WTC11 (cell line): ENCODE data around the gene GABRR1. TPM values are rescaled to one million over a fixed set of nuclear protein-coding genes. Genes with fewer than 3 reads are reported as not detected.

Experiments
- ATAC-seq: fragments of 200-7000 bp; cut with Tn5 transposase; 2 replicates; pipeline ENCODE4 v1.10.0; 2021; ENCODE audit warnings: mild to moderate bottlenecking, moderate library complexity
- CTCF ChIA-PET: fragments of 300-600 bp; sonication (Branson Sonifier 250); formaldehyde crosslinking; loops from one replicate; lab custom pipeline; 2021; ENCODE audit warnings: antibody characterized with exemption; lab: Charles Lee
- POLR2A ChIA-PET: fragments of 350-600 bp; sonication (Branson Sonifier 250); formaldehyde crosslinking; loops from one replicate; lab custom pipeline; 2021; ENCODE audit warnings: antibody characterized with exemption; lab: Charles Lee
- DNase-seq: peaks from one replicate; pipeline ENCODE4 v3.0.0; 2021; ENCODE audit warnings: low spot score
- H3K27ac Mint-ChIP-seq: 2 replicates; pipeline ENCODE4 v1.8.0; 2021; ENCODE audit warnings: mixed read lengths
- H3K27me3 Mint-ChIP-seq: 2 replicates; pipeline ENCODE4 v1.8.0; 2021; ENCODE audit warnings: low read depth, mild to moderate bottlenecking, moderate library complexity, mixed read lengths
- H3K36me3 Mint-ChIP-seq: 2 replicates; pipeline ENCODE4 v1.8.0; 2021; ENCODE audit warnings: mixed read lengths
- H3K4me1 Mint-ChIP-seq: 2 replicates; pipeline ENCODE4 v1.8.0; 2022; ENCODE audit warnings: mixed read lengths
- H3K4me3 Mint-ChIP-seq: 2 replicates; pipeline ENCODE4 v1.8.0; 2021; ENCODE audit warnings: mild to moderate bottlenecking, moderate library complexity, mixed read lengths
- H3K9me3 Mint-ChIP-seq: 2 replicates; pipeline ENCODE4 v1.8.0; 2021; ENCODE audit warnings: mixed read lengths
- CDX4 ChIP-seq: fragments of 250-450 bp; sonication (Bioruptor Pico); IDR thresholded peaks from 2 replicates; pipeline ENCODE4 v1.9.0; 2021; ENCODE audit warnings: moderate library complexity, mild to moderate bottlenecking, inconsistent platforms, borderline replicate concordance
- CREB1 ChIP-seq: sonication (generic); formaldehyde crosslinking; IDR thresholded peaks from 2 replicates; pipeline ENCODE4 v1.8.0; 2023; ENCODE audit warnings: mild to moderate bottlenecking, missing genetic modification reagents
- JUN ChIP-seq: sonication (generic); formaldehyde crosslinking; IDR thresholded peaks from 2 replicates; pipeline ENCODE4 v1.8.0; 2023; ENCODE audit warnings: mild to moderate bottlenecking, missing genetic modification reagents
- MAX ChIP-seq: sonication (generic); formaldehyde crosslinking; IDR thresholded peaks from 2 replicates; pipeline ENCODE4 v1.8.0; 2022; ENCODE audit warnings: mild to moderate bottlenecking, missing genetic modification reagents
- MYBL2 ChIP-seq: sonication (generic); formaldehyde crosslinking; IDR thresholded peaks from 2 replicates; pipeline ENCODE4 v1.8.1; 2023; ENCODE audit warnings: mild to moderate bottlenecking, moderate library complexity, missing genetic modification reagents
- OVOL2 ChIP-seq: fragments of 250-450 bp; sonication (Bioruptor Pico); IDR thresholded peaks from 2 replicates; pipeline ENCODE4 v1.9.0; 2021; ENCODE audit warnings: mild to moderate bottlenecking, borderline replicate concordance
- RELA ChIP-seq: sonication (generic); formaldehyde crosslinking; IDR thresholded peaks from 2 replicates; pipeline ENCODE4 v1.8.1; 2022; ENCODE audit warnings: missing genetic modification reagents, mild to moderate bottlenecking, borderline replicate concordance
- SMAD4 ChIP-seq: sonication (generic); formaldehyde crosslinking; IDR thresholded peaks from 2 replicates; pipeline ENCODE4 v1.8.0; 2022; ENCODE audit warnings: mild to moderate bottlenecking, missing genetic modification reagents
- TCF7 ChIP-seq: sonication (generic); formaldehyde crosslinking; IDR thresholded peaks from 2 replicates; pipeline ENCODE4 v1.8.0; 2022; ENCODE audit warnings: mild to moderate bottlenecking, low read depth, missing genetic modification reagents, moderate library complexity
- ZBTB21 ChIP-seq: sonication (generic); formaldehyde crosslinking; IDR thresholded peaks from 2 replicates; pipeline ENCODE4 v1.8.1; 2023; ENCODE audit warnings: mild to moderate bottlenecking, missing genetic modification reagents, borderline replicate concordance
- ZNF232 ChIP-seq: sonication (generic); formaldehyde crosslinking; IDR thresholded peaks from 2 replicates; pipeline ENCODE4 v1.8.0; 2022; ENCODE audit warnings: mild to moderate bottlenecking, missing genetic modification reagents
- ZNF317 ChIP-seq: sonication (generic); formaldehyde crosslinking; IDR thresholded peaks from 2 replicates; pipeline ENCODE4 v1.8.1; 2023; ENCODE audit warnings: low read depth, mild to moderate bottlenecking, moderate library complexity, missing genetic modification reagents, borderline replicate concordance
- ZNF671 ChIP-seq: fragments of 250-450 bp; sonication (Bioruptor Pico); IDR thresholded peaks from 2 replicates; pipeline ENCODE4 v1.8.0; 2021; ENCODE audit warnings: mild to moderate bottlenecking
- total RNA-seq: library from RNA; stranded (reverse); gene quantifications from 3 replicates; pipeline ENCODE4 v1.2.3, GENCODE V29; 2021
- TF ChIP-seq, protein P1 (sequence below): fragments of 250-450 bp; sonication (Bioruptor Pico); IDR thresholded peaks from 2 replicates; pipeline ENCODE4 v2.1.2; 2022; ENCODE audit warnings: mild to moderate bottlenecking, moderate library complexity
- TF ChIP-seq, protein P2 (sequence below): sonication (generic); formaldehyde crosslinking; IDR thresholded peaks from 2 replicates; pipeline ENCODE4 v1.8.1; 2023; ENCODE audit warnings: mild to moderate bottlenecking, missing genetic modification reagents
- TF ChIP-seq, protein P3 (sequence below): sonication (generic); formaldehyde crosslinking; IDR thresholded peaks from 2 replicates; pipeline ENCODE4 v1.8.0; 2022; ENCODE audit warnings: mild to moderate bottlenecking, missing genetic modification reagents

GABRR1 gene
- total RNA-seq, 1 experiment from 2014 or later, result 0.24 TPM

DNA sequence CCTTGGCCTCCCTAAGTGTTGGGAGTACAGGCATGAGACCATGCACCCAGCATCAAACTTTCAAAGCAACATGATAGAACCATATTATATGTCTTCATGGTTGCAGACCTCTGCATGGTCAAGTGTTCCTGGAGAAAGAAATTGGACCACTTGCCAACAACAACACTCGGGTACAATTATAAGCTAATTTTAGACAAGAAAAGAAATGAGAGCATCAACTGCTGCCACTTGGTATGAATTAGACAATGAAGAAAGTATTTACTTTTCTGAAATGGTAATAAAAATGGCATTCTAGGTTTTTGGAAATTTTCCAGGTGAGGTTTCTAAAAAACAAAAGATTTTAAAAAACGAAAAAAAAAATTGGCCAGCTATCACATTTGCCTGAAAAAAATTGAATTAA lies 79.0 kb downstream of the GABRR1 start:
- ChIA-PET CTCF (interaction anchor here (1.0 kb wide), 1 partner anchor 234 kb away, joined by 3 read pairs; no protein-coding TSS in a partner anchor), POLR2A (no interaction called here)
- no peaks in the 10 kb centered on the region for H3K9me3 Mint-ChIP-seq
- DNase-seq (no peak), ATAC-seq (no peak)
- H3K36me3 Mint-ChIP-seq, result no peaks in the 10 kb centered on the region
- no peak overlapping the region for H3K27ac Mint-ChIP-seq
- peaks cover 98% of the 10 kb centered on the region for H3K27me3 Mint-ChIP-seq
- H3K4me1 Mint-ChIP-seq, result peaks cover 13% of the 10 kb centered on the region
- H3K4me3 Mint-ChIP-seq, result no peak overlapping the region
- TF ChIP-seq, protein P1, sequence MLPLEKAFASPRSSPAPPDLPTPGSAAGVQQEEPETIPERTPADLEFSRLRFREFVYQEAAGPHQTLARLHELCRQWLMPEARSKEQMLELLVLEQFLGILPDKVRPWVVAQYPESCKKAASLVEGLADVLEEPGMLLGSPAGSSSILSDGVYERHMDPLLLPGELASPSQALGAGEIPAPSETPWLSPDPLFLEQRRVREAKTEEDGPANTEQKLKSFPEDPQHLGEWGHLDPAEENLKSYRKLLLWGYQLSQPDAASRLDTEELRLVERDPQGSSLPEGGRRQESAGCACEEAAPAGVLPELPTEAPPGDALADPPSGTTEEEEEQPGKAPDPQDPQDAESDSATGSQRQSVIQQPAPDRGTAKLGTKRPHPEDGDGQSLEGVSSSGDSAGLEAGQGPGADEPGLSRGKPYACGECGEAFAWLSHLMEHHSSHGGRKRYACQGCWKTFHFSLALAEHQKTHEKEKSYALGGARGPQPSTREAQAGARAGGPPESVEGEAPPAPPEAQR, result no peak
- TF ChIP-seq, protein P2, sequence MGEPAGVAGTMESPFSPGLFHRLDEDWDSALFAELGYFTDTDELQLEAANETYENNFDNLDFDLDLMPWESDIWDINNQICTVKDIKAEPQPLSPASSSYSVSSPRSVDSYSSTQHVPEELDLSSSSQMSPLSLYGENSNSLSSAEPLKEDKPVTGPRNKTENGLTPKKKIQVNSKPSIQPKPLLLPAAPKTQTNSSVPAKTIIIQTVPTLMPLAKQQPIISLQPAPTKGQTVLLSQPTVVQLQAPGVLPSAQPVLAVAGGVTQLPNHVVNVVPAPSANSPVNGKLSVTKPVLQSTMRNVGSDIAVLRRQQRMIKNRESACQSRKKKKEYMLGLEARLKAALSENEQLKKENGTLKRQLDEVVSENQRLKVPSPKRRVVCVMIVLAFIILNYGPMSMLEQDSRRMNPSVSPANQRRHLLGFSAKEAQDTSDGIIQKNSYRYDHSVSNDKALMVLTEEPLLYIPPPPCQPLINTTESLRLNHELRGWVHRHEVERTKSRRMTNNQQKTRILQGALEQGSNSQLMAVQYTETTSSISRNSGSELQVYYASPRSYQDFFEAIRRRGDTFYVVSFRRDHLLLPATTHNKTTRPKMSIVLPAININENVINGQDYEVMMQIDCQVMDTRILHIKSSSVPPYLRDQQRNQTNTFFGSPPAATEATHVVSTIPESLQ (CRISPR knock-in tag), result no peak
- no peak for TF ChIP-seq ZNF317 (CRISPR knock-in tag)
- TF ChIP-seq ZNF671 (CRISPR knock-in tag), result no peak
- no peak for TF ChIP-seq SMAD4 (CRISPR knock-in tag)
- no peak for TF ChIP-seq MYBL2
- TF ChIP-seq CREB1 (CRISPR knock-in tag), result no peak
- no peak for TF ChIP-seq CDX4 (CRISPR knock-in tag)
- no peak for TF ChIP-seq MAX (CRISPR knock-in tag)
- no peak for TF ChIP-seq RELA (CRISPR knock-in tag)
- TF ChIP-seq ZBTB21 (CRISPR knock-in tag), result no peak
- no peak for TF ChIP-seq TCF7
- TF ChIP-seq JUN (CRISPR knock-in tag), result no peak
- TF ChIP-seq, protein P3, sequence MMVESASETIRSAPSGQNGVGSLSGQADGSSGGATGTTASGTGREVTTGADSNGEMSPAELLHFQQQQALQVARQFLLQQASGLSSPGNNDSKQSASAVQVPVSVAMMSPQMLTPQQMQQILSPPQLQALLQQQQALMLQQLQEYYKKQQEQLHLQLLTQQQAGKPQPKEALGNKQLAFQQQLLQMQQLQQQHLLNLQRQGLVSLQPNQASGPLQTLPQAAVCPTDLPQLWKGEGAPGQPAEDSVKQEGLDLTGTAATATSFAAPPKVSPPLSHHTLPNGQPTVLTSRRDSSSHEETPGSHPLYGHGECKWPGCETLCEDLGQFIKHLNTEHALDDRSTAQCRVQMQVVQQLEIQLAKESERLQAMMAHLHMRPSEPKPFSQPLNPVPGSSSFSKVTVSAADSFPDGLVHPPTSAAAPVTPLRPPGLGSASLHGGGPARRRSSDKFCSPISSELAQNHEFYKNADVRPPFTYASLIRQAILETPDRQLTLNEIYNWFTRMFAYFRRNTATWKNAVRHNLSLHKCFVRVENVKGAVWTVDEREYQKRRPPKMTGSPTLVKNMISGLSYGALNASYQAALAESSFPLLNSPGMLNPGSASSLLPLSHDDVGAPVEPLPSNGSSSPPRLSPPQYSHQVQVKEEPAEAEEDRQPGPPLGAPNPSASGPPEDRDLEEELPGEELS, result no peak
- TF ChIP-seq, all 79 proteins: peak for 0

DNA sequence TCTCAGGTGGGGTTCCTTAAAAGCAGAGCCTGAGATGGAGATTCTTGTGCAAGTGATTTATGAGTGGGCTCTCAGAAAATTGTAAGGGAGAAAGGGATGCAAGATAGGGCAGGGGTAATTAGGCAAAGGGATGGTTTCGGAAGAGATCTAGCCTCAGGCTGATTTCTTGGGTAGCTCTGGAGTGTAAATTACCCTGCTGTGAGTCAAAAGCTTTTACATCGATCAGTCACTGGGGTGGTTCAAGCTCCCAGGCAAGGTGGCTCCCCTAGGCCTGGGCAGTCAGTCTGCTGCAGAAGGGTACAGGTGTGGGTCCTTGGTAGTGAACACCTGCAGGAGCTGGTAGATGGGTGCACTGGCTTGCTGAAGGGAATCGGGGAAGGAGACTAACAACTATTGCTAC lies 82.4 kb downstream of the GABRR1 start:
- CTCF ChIA-PET, result interaction anchor here (1.0 to 1.6 kb wide), 2 partner anchors 12 to 238 kb away, joined by 3 to 5 read pairs; partner anchors contain the start of gene PM20D2
- POLR2A ChIA-PET, result no interaction called here
- ATAC-seq (no peak), DNase-seq (no peak)
- H3K36me3 Mint-ChIP-seq, result no peaks in the 10 kb centered on the region
- peaks cover 5% of the 10 kb centered on the region; the same call in 1 of the 2 replicates for H3K9me3 Mint-ChIP-seq
- peaks cover 13% of the 10 kb centered on the region for H3K4me1 Mint-ChIP-seq
- H3K4me3 Mint-ChIP-seq, result no peak overlapping the region
- no peak overlapping the region for H3K27ac Mint-ChIP-seq
- TF ChIP-seq OVOL2 (CRISPR knock-in tag), result no peak
- no peak for TF ChIP-seq ZNF232 (CRISPR knock-in tag)
- TF ChIP-seq CDX4 (CRISPR knock-in tag), result no peak
- peaks cover 99% of the 10 kb centered on the region for H3K27me3 Mint-ChIP-seq
